Muscle of leg (tissue), 11 donors: ENCODE results near the gene PLCL1. TPM values are rescaled to one million over a fixed set of nuclear protein-coding genes. Genes with fewer than 3 reads are reported as not detected.
A peak's percentile ranks its signal among the peaks of the same experiment; 100 is the strongest.

Experiments used
- DNase-seq: peaks from one replicate; pipeline ENCODE4 v3.0.0; 2013
- H3K27ac ChIP-seq: one replicate; pipeline ENCODE4 v1.5.1; 2013; ENCODE audit warnings: mild to moderate bottlenecking, low read length, control low read depth
- H3K27me3 ChIP-seq: one replicate; pipeline ENCODE4 v1.6.1; 2013; ENCODE audit warnings: low read length; ENCODE audit not compliant: control insufficient read depth, insufficient read depth
- H3K36me3 ChIP-seq: one replicate; pipeline ENCODE4 v1.6.1; 2013; ENCODE audit warnings: low read length; ENCODE audit not compliant: control insufficient read depth, insufficient read depth
- H3K4me1 ChIP-seq: one replicate; pipeline ENCODE4 v1.6.1; 2013; ENCODE audit warnings: low read length; ENCODE audit not compliant: control insufficient read depth, insufficient read depth
- H3K4me3 ChIP-seq: one replicate; pipeline ENCODE4 v1.5.1; 2013; ENCODE audit warnings: low read length, control low read depth
- H3K9me3 ChIP-seq: replicated peaks from 2 replicates; pipeline ENCODE4 v1.6.1; 2013; ENCODE audit warnings: low read depth, low read length; ENCODE audit not compliant: control insufficient read depth
- WGBS: methylation state at CpG from one replicate; pipeline ENCODE4 v1.1.5; 2013; ENCODE audit warnings: missing lambda C conversion rate; ENCODE audit not compliant: insufficient coverage; 5-methylcytosine and 5-hydroxymethylcytosine counted together
- polyA plus RNA-seq, 8 donors: library from polyadenylated mRNA; unstranded; fragments of 120-200 nt; gene quantifications; one replicate each; pipeline versions ENCODE4 v1.2.1 to v1.2.3, GENCODE V29; 2013; ENCODE audit warnings: inconsistent platforms in 1 of 8, low replicate concordance in 1 of 8; ENCODE audit not compliant: insufficient read length in 8 of 8, insufficient read depth in 1 of 8
- total RNA-seq: library from RNA; stranded (reverse); fragments of 120-200 nt; gene quantifications from one replicate; pipeline ENCODE4 v1.2.4, GENCODE V29; 2013

Gene PLCL1
- total and polyA plus RNA-seq, 9 donors: 9.5 to 17.7 (median 12.7) TPM

- Histone ChIP-seq H3K4me3 (no peak overlapping the region), H3K36me3 (no peaks in the 10 kb centered on the region), H3K4me1 (no peaks in the 10 kb centered on the region), H3K27me3 (no peaks in the 10 kb centered on the region), H3K9me3 (no peaks in the 10 kb centered on the region), H3K27ac (no peak overlapping the region)
- 93% methylated on average over 2 of the region's 7 CpGs for WGBS
- DNase-seq: no peak
Measured at GRCh38 chr2:197997083-197997541, 192.7 kb downstream of the PLCL1 start.

GRCh38 chr2:197998702-197999101, 194.3 kb downstream of the PLCL1 start:
- no peak for DNase-seq
- H3K27me3 ChIP-seq: no peaks in the 10 kb centered on the region
- 100% methylated on average over 1 of the region's 3 CpGs for WGBS
- H3K36me3 ChIP-seq: no peaks in the 10 kb centered on the region
- H3K4me1 ChIP-seq: no peaks in the 10 kb centered on the region
- H3K27ac ChIP-seq: no peak overlapping the region
- H3K9me3 ChIP-seq: no peaks in the 10 kb centered on the region
- H3K4me3 ChIP-seq: no peak overlapping the region

- Histone ChIP-seq H3K36me3 (no peaks in the 10 kb centered on the region), H3K4me1 (no peaks in the 10 kb centered on the region), H3K4me3 (no peak overlapping the region), H3K27me3 (no peaks in the 10 kb centered on the region), H3K9me3 (no peaks in the 10 kb centered on the region), H3K27ac (no peak overlapping the region)
- no peak for DNase-seq
- no CpG with 5 or more reads among the region's 1 CpG for WGBS
Measured at GRCh38 chr2:198000417-198000816, 196.0 kb downstream of the PLCL1 start.

GRCh38 chr2:198004173-198004572, 199.8 kb downstream of the PLCL1 start:
- H3K4me1 ChIP-seq: no peaks in the 10 kb centered on the region
- no CpG with 5 or more reads among the region's 1 CpG for WGBS
- peak; percentile 19 for DNase-seq
- H3K27ac ChIP-seq: no peak overlapping the region
- H3K4me3 ChIP-seq: no peak overlapping the region
- H3K36me3 ChIP-seq: no peaks in the 10 kb centered on the region
- H3K27me3 ChIP-seq: no peaks in the 10 kb centered on the region
- no peaks in the 10 kb centered on the region for H3K9me3 ChIP-seq

- Histone ChIP-seq H3K9me3 (no peaks in the 10 kb centered on the region), H3K36me3 (no peaks in the 10 kb centered on the region), H3K27me3 (no peaks in the 10 kb centered on the region), H3K4me3 (no peak overlapping the region), H3K4me1 (no peaks in the 10 kb centered on the region), H3K27ac (no peak overlapping the region)
- 81% methylated on average over 3 of the region's 12 CpGs for WGBS
- DNase-seq: peak; percentile 37
Measured at GRCh38 chr2:198004921-198005829, 200.8 kb downstream of the PLCL1 start.

GRCh38 chr2:198006733-198007132, 202.3 kb downstream of the PLCL1 start:
- no peak overlapping the region for H3K4me3 ChIP-seq
- DNase-seq: no peak
- WGBS: no CpG with 5 or more reads among the region's 1 CpG
- H3K27me3 ChIP-seq: no peaks in the 10 kb centered on the region
- no peaks in the 10 kb centered on the region for H3K36me3 ChIP-seq
- H3K27ac ChIP-seq: no peak overlapping the region
- peaks cover under 1% of the 10 kb centered on the region for H3K9me3 ChIP-seq
- H3K4me1 ChIP-seq: no peaks in the 10 kb centered on the region

- no CpG with 5 or more reads among the region's 3 CpGs for WGBS
Measured at GRCh38 chr2:198008230-198008629, 203.8 kb downstream of the PLCL1 start.

GRCh38 chr2:198012025-198012424, 207.6 kb downstream of the PLCL1 start:
- Histone ChIP-seq H3K4me1 (no peaks in the 10 kb centered on the region), H3K9me3 (peaks cover 7% of the 10 kb centered on the region), H3K4me3 (no peak overlapping the region), H3K36me3 (no peaks in the 10 kb centered on the region), H3K27ac (no peak overlapping the region), H3K27me3 (no peaks in the 10 kb centered on the region)
- no peak for DNase-seq

More at GRCh38 chr2:198008230-198008629, 203.8 kb downstream of the PLCL1 start:
- H3K4me3 ChIP-seq: no peak overlapping the region
- no peak for DNase-seq
- H3K36me3 ChIP-seq: no peaks in the 10 kb centered on the region
- H3K27ac ChIP-seq: no peak overlapping the region
- H3K9me3 ChIP-seq: peaks cover 7% of the 10 kb centered on the region
- no peaks in the 10 kb centered on the region for H3K4me1 ChIP-seq
- H3K27me3 ChIP-seq: no peaks in the 10 kb centered on the region

GRCh38 chr2:198016243-198016642, 211.8 kb downstream of the PLCL1 start:
- no peaks in the 10 kb centered on the region for H3K27me3 ChIP-seq
- H3K9me3 ChIP-seq: peaks cover 7% of the 10 kb centered on the region
- no peak overlapping the region for H3K4me3 ChIP-seq
- DNase-seq: peak; percentile 54
- WGBS: 80% methylated on average over 2 of the region's 4 CpGs
- no peaks in the 10 kb centered on the region for H3K4me1 ChIP-seq
- H3K36me3 ChIP-seq: no peaks in the 10 kb centered on the region
- no peak overlapping the region for H3K27ac ChIP-seq

GRCh38 chr2:198017068-198017467, 212.7 kb downstream of the PLCL1 start:
- DNase-seq: peak; percentile 15
- peaks cover 3% of the 10 kb centered on the region for H3K9me3 ChIP-seq
- no CpG with 5 or more reads among the region's 2 CpGs for WGBS

More at GRCh38 chr2:198017068-198017467, 212.7 kb downstream of the PLCL1 start:
- Histone ChIP-seq H3K4me1 (no peaks in the 10 kb centered on the region), H3K27ac (no peak overlapping the region), H3K36me3 (no peaks in the 10 kb centered on the region), H3K4me3 (no peak overlapping the region), H3K27me3 (no peaks in the 10 kb centered on the region)
